Measurements from ENCODE around the gene SELENON.

Gene SELENON

GRCh38 chr1:25820247-25821111 is 20.5 kb downstream of the SELENON start (continued):
- TF ChIP-seq ZFP69B (tag by site-specific recombination; IDR thresholded peaks at IDR 0.05) (peak; percentile 93), ZNF792 (tag by site-specific recombination; IDR thresholded peaks at IDR 0.05) (0 out of 2 replicates have a peak, but pooled peaks have one; percentile 35), ZNF600 (tag by site-specific recombination; IDR thresholded peaks at IDR 0.05) (peak; percentile 97), GLIS2 (tag by site-specific recombination; IDR thresholded peaks at IDR 0.05) (peak; percentile 79), ZNF747 (tag by site-specific recombination; IDR thresholded peaks at IDR 0.05) (no peak), ZNF629 (tag by site-specific recombination; IDR thresholded peaks at IDR 0.05) (no peak)

- POLR2A ChIA-PET = interaction anchor here (1.3 to 2.9 kb wide), 2 partner anchors 54 to 77 kb away, joined by 3 to 7 read pairs; partner anchors contain the start of gene PAQR7
- Histone ChIP-seq H3K27ac (ENCODE audit: extremely low read depth, low read depth, low read length) (no peak overlapping the region), H3K36me3 (ENCODE audit: control insufficient read depth in 2 of 2, insufficient read depth in 1 of 2, low read length in 2 of 2) (peaks cover 0 to 42% of the 10 kb centered on the region in 2 experiments; a peak in 1 of 3 replicates), H3K4me3 (ENCODE audit: low read depth, low read length) (peak overlapping the region; percentile 82), H3K9me3 (ENCODE audit: control insufficient read depth, insufficient read depth, low read depth, low read length) (no peaks in the 10 kb centered on the region), H3K4me1 (ENCODE audit: control insufficient read depth, insufficient read depth, low read length) (peaks cover 6% of the 10 kb centered on the region; the same call in 1 of the 2 replicates)
- peak; percentile 62; the same call in 1 of the 2 replicates for TF ChIP-seq ZNF391 (tag by site-specific recombination; IDR thresholded peaks at IDR 0.05; ENCODE audit: borderline replicate concordance, low read depth)
- no peak for TF ChIP-seq ZNF132 (tag by site-specific recombination; IDR thresholded peaks at IDR 0.05; ENCODE audit: borderline replicate concordance)
- no peak; the same call in 1 of the 2 replicates for TF ChIP-seq ZNF146 (tag by site-specific recombination; IDR thresholded peaks at IDR 0.05)
- TF ChIP-seq ZNF324 (tag by site-specific recombination; IDR thresholded peaks at IDR 0.05) = 0 out of 2 replicates have a peak, but pooled peaks have one; percentile 24
- TF ChIP-seq ZNF544 (tag by site-specific recombination; IDR thresholded peaks at IDR 0.05) = no peak
- peak; percentile 25 for TF ChIP-seq ZNF600 (tag by site-specific recombination; IDR thresholded peaks at IDR 0.05)
- TF ChIP-seq ZNF621 (tag by site-specific recombination; IDR thresholded peaks at IDR 0.05) = no peak
- TF ChIP-seq ZBTB11 (tag by site-specific recombination; conservative IDR thresholded peaks at IDR 0.05; ENCODE audit: low read depth) = no peak
- CTCF ChIA-PET = interaction anchor here (1.0 kb wide), 1 partner anchor 75 kb away, joined by 4 read pairs; no protein-coding TSS in a partner anchor
These were observed 21.1 kb downstream of the SELENON start for GRCh38 chr1:25821112-25821476.

GRCh38 chr1:25821630-25822091 is 21.7 kb downstream of the SELENON start:
- Histone ChIP-seq H3K4me3 (ENCODE audit: low read depth, low read length) (no peak overlapping the region), H3K27ac (ENCODE audit: extremely low read depth, low read depth, low read length) (no peak overlapping the region), H3K9me3 (ENCODE audit: control insufficient read depth, insufficient read depth, low read depth, low read length) (no peaks in the 10 kb centered on the region), H3K36me3 (ENCODE audit: control insufficient read depth in 2 of 2, insufficient read depth in 1 of 2, low read length in 2 of 2) (peaks cover 0 to 42% of the 10 kb centered on the region in 2 experiments; a peak in 1 of 3 replicates), H3K4me1 (ENCODE audit: control insufficient read depth, insufficient read depth, low read length) (peaks cover 6% of the 10 kb centered on the region; the same call in 1 of the 2 replicates)
- ChIA-PET POLR2A (interaction anchor here (1.1 to 2.9 kb wide), 2 partner anchors 11 to 54 kb away, joined by 4 to 7 read pairs; partner anchors contain the start of gene PAQR7), CTCF (interaction anchor here (1.0 to 1.2 kb wide), 2 partner anchors 74 to 183 kb away, joined by 3 read pairs; no protein-coding TSS in a partner anchor)
- TF ChIP-seq ELK4 (IDR thresholded peaks at IDR 0.05; ENCODE audit: borderline replicate concordance, low read depth, low read length) = no peak
- TF ChIP-seq HIC1 (tag by site-specific recombination; IDR thresholded peaks at IDR 0.05) = peak; percentile 41; the same call in 1 of the 2 replicates
- TF ChIP-seq ZNF138 (tag by site-specific recombination; IDR thresholded peaks at IDR 0.05; ENCODE audit: borderline replicate concordance) = no peak
- TF ChIP-seq REST (tag by site-specific recombination; IDR thresholded peaks at IDR 0.05) = peak; percentile 64

Measured in HEK293 (cell line).